ENCODE measurements around the gene XDH.

The XDH gene

DNA sequence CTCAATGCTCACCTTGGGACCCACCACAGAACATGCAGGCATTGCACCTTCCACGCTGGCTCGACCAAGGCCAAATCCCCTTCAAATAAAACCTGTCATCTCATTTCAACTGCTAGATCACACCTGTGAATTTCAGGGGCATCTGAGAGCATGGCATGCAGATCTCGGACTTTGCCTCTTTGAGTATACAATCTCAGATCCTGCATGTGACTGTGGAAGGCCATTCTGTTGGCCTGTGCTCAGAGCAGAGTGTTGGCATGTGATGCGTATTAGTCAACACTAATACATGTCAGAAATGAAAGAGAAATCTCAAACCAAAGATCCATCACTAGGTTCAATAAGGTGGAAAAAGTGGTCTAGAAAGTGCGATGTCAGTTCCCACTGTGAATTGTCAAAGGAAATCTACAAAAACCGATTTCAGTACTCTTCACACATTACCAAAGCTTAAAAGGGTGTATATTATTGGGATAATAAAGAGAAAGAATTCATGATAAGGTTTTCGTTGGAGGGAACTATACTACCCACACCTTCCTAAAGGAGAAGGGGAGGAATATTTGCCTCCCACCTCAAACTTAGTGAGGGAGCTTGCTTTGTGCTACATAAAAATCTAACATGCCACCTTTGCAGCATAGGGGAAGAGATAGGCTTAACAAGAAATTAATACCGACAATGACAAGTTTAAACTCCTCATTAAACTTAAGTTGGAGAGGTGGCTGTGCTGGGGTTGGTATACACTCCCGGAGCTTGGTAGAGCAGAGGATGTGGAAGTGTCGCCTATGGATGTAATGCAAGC is 7.8 kb downstream of the XDH start:
- no peak overlapping the region for H2AFZ ChIP-seq (ENCODE audit: low read depth, low read length, severe bottlenecking)
- H3K4me3 ChIP-seq (ENCODE audit: insufficient read depth, low read length, poor library complexity, severe bottlenecking), result no peak overlapping the region
- H3K9me3 ChIP-seq (ENCODE audit: insufficient read depth, low read length), result no peaks in the 10 kb centered on the region
- no peak overlapping the region for H3K27ac ChIP-seq (ENCODE audit: low read depth, low read length)
- no peaks in the 10 kb centered on the region for H3K36me3 ChIP-seq (ENCODE audit: low read length)
- no peak overlapping the region for H3K4me2 ChIP-seq (ENCODE audit: low read depth, low read length, poor library complexity, severe bottlenecking)
- no peak overlapping the region for H3K9ac ChIP-seq (ENCODE audit: low read length)
- H3K79me2 ChIP-seq (ENCODE audit: insufficient read depth, low read length), result no peaks in the 10 kb centered on the region
- H3K9me2 ChIP-seq (replicated peaks; ENCODE audit: insufficient read depth, low read length), result no peaks in the 10 kb centered on the region
- TF ChIP-seq, protein P1, sequence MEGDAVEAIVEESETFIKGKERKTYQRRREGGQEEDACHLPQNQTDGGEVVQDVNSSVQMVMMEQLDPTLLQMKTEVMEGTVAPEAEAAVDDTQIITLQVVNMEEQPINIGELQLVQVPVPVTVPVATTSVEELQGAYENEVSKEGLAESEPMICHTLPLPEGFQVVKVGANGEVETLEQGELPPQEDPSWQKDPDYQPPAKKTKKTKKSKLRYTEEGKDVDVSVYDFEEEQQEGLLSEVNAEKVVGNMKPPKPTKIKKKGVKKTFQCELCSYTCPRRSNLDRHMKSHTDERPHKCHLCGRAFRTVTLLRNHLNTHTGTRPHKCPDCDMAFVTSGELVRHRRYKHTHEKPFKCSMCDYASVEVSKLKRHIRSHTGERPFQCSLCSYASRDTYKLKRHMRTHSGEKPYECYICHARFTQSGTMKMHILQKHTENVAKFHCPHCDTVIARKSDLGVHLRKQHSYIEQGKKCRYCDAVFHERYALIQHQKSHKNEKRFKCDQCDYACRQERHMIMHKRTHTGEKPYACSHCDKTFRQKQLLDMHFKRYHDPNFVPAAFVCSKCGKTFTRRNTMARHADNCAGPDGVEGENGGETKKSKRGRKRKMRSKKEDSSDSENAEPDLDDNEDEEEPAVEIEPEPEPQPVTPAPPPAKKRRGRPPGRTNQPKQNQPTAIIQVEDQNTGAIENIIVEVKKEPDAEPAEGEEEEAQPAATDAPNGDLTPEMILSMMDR (IDR thresholded peaks at IDR 0.05; ENCODE audit: insufficient read depth, low read length, poor library complexity, severe bottlenecking), result no peak
- TF ChIP-seq EZH2phosphoT487 (conservative IDR thresholded peaks at IDR 0.05; ENCODE audit: low read length), result no peak
- no peaks in the 10 kb centered on the region for H3K27me3 ChIP-seq (ENCODE audit: low read length)
- no peaks in the 10 kb centered on the region for H4K20me1 ChIP-seq (ENCODE audit: low read depth, low read length)
- H3F3A ChIP-seq (ENCODE audit: insufficient read depth), result no peaks in the 10 kb centered on the region

DNA sequence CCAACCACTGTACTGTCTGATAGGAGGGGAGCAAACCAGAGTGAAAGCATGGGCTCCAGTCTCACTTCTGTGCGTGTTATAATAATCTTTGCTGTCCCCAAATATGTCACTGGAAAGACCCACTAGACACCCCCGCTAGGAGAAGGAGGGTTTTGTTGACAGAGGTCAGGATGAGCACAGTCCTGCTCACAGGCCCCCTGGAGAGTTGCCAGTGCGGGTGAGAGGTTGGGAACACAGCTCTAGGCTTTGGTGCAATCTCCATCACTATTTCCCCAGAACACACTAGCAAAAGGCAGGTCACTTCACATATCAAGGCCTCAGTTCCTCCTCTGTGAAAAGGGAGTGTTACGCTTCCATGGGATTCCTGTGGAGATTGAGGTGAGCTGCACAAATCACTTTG is 9.7 kb downstream of the XDH start:
- H3F3A ChIP-seq (ENCODE audit: insufficient read depth), result no peaks in the 10 kb centered on the region
- no peak for TF ChIP-seq EZH2phosphoT487 (conservative IDR thresholded peaks at IDR 0.05; ENCODE audit: low read length)
- TF ChIP-seq, protein P1 (IDR thresholded peaks at IDR 0.05; ENCODE audit: insufficient read depth, low read length, poor library complexity, severe bottlenecking), result no peak
- H3K9me3 ChIP-seq (ENCODE audit: insufficient read depth, low read length), result no peaks in the 10 kb centered on the region
- no peaks in the 10 kb centered on the region for H3K27me3 ChIP-seq (ENCODE audit: low read length)
- no peak overlapping the region for H3K9ac ChIP-seq (ENCODE audit: low read length)
- H2AFZ ChIP-seq (ENCODE audit: low read depth, low read length, severe bottlenecking), result no peak overlapping the region
- no peaks in the 10 kb centered on the region for H3K79me2 ChIP-seq (ENCODE audit: insufficient read depth, low read length)
- H4K20me1 ChIP-seq (ENCODE audit: low read depth, low read length), result no peaks in the 10 kb centered on the region
- H3K27ac ChIP-seq (ENCODE audit: low read depth, low read length), result no peak overlapping the region
- no peaks in the 10 kb centered on the region for H3K9me2 ChIP-seq (replicated peaks; ENCODE audit: insufficient read depth, low read length)
- no peak overlapping the region for H3K4me2 ChIP-seq (ENCODE audit: low read depth, low read length, poor library complexity, severe bottlenecking)
- H3K36me3 ChIP-seq (ENCODE audit: low read length), result no peaks in the 10 kb centered on the region
- no peak overlapping the region for H3K4me3 ChIP-seq (ENCODE audit: insufficient read depth, low read length, poor library complexity, severe bottlenecking)

GRCh38 chr2:31404302-31404701 is 10.2 kb downstream of the XDH start:
- Histone ChIP-seq H3K79me2 (ENCODE audit: insufficient read depth, low read length) (no peaks in the 10 kb centered on the region), H3K36me3 (ENCODE audit: low read length) (no peaks in the 10 kb centered on the region), H3F3A (ENCODE audit: insufficient read depth) (no peaks in the 10 kb centered on the region), H2AFZ (ENCODE audit: low read depth, low read length, severe bottlenecking) (no peak overlapping the region), H3K9ac (ENCODE audit: low read length) (no peak overlapping the region), H4K20me1 (ENCODE audit: low read depth, low read length) (no peaks in the 10 kb centered on the region), H3K4me3 (ENCODE audit: insufficient read depth, low read length, poor library complexity, severe bottlenecking) (no peak overlapping the region), H3K27me3 (ENCODE audit: low read length) (no peaks in the 10 kb centered on the region), H3K9me2 (replicated peaks; ENCODE audit: insufficient read depth, low read length) (no peaks in the 10 kb centered on the region), H3K4me2 (ENCODE audit: low read depth, low read length, poor library complexity, severe bottlenecking) (no peak overlapping the region), H3K9me3 (ENCODE audit: insufficient read depth, low read length) (no peaks in the 10 kb centered on the region), H3K27ac (ENCODE audit: low read depth, low read length) (no peak overlapping the region)
- TF ChIP-seq, protein P1 (IDR thresholded peaks at IDR 0.05; ENCODE audit: insufficient read depth, low read length, poor library complexity, severe bottlenecking), result no peak
- TF ChIP-seq EZH2phosphoT487 (conservative IDR thresholded peaks at IDR 0.05; ENCODE audit: low read length), result no peak
